HG03558 (cell line): ENCODE measurements around the gene ZNF423.

ENCODE experiments used
- ATAC-seq: cut with Tn5 transposase; IDR thresholded peaks from one replicate; pipeline ENCODE4 v1.9.1; 2021; ENCODE audit warnings: moderate number of reproducible peaks; ENCODE audit not compliant: unreplicated experiment; ENCODE audit errors: extremely low read depth

ZNF423 gene

GRCh38 chr16:49477250-49477895, 378.5 kb downstream of the ZNF423 start:
- ATAC-seq, result no peak

GRCh38 chr16:49474741-49475140, 381.2 kb downstream of the ZNF423 start:
- no peak for ATAC-seq

- ATAC-seq, result no peak
These were observed 382.1 kb downstream of the ZNF423 start for GRCh38 chr16:49473773-49474172.

DNA sequence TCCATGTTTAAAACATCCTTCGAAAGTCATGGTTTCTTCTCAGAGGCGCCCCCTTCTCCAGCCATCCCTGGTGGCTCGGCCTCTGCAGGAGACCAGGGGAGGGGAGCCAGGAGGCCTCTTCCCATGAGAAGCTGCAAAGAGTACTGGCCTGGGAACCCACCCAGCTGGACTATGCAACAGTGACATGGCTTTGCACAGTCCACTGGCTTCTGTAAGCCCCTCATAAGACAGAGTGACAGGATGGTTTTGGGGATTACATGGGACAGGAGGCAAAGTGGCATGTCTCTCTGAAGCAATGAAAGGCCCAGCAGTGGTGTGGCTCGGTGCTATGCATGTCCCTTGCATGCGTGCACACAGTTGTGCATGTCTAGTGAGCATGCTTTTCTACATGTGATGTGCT, 382.8 kb downstream of the ZNF423 start:
- ATAC-seq, result no peak

DNA sequence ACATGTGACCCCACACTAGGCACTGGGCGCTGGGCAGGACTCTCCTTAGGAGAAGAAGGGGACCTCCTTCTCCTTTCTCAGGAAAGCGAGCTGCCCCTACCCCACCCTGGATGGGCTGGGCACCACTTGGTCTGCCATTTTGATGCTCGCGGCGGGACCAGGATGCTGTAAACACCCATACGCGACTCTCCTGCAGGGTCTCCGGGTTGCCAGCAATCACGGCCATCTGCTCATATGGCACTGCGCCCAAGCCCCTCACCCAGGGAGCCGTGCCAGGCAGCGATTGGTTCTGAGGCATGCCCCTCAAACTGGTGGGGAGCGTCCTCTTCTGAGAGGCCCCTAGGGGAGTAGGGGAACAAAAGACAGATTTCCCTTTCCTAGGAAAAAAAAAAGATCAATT, 383.3 kb downstream of the ZNF423 start:
- ATAC-seq, result no peak

GRCh38 chr16:49471038-49471727, 384.7 kb downstream of the ZNF423 start:
- no peak for ATAC-seq

DNA sequence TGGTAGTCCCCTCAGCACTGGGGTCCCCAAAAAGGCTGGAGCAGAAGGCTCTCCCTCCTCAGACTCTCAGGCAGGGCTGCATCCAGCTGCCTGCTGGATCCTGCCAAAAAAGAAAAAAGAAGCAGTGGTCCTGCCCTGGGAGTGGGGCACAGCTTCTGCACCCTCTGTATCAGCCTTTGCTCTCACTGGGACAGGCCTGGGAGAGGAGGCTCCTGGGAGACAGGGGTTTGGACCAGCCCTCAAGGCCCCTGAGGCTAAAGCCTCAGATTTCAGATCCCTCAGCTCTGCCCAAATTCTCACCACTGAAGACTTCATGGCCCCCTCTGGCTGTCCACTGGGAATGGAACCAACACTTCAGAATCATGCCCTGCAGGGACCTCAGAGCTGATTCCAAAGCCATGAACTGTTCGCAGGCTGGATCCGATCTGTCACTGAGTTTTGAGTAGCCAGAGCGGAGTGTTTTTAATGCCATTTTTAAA, 385.4 kb downstream of the ZNF423 start:
- no peak for ATAC-seq

DNA sequence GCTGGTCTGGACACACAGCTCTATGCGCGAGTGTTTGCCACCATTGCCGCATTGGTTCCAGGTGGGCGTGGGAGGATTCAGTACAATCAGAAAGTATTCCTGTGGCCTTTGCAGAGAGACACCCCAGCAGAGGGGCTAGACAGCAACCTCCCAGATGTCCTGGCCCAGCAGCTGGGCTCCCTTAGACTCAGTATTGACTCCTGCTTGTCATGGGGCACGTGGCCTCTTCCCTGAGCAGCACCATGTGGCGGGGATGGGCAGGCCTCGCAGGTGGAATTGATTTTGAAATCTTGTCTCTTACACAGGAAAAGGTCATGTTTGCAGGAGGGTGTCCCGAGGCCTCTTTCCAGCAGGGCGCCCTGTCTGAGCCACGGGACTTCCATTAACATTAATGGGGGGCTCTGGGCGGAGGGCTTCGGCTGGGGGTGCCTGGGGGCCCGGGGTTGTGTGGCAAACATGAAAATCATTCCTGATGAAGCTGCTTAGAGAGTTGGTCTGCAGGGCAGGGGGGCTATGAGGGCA, 385.9 kb downstream of the ZNF423 start:
- ATAC-seq, result no peak

GRCh38 chr16:49469311-49469670, 386.6 kb downstream of the ZNF423 start:
- ATAC-seq, result no peak

DNA sequence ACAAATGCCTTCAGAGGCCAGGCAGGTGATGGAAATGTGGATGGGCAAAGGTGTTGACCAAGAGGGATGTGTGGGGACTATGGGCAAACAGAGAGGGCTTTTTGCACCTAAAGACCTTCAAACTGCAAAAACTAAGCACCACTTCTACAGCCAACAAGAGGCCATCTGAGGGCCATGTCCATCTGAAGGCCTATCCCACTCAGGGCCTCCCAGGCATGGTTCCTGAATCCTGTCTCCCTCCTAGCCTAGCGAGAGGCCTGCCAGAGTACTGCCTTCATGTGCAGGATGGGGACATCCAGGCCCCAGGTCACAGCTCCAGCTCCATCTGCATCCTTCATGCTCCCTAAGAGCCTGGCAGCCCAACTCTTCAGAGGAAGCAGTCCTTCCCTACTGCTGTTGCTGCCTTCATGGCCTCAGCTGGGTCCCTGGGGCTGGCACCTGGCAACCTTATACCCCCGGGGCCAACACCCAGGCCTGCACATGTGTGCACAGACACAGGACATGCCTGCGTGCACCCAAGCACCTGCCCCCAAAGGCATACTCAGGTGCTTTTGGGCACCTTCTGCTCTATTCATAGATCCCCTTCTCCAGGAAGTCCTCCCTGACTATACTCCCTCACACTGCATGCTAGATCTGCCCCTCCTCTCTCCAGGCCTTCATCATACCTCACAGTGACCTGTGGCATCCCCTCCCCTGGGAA, 387.2 kb downstream of the ZNF423 start:
- no peak for ATAC-seq

DNA sequence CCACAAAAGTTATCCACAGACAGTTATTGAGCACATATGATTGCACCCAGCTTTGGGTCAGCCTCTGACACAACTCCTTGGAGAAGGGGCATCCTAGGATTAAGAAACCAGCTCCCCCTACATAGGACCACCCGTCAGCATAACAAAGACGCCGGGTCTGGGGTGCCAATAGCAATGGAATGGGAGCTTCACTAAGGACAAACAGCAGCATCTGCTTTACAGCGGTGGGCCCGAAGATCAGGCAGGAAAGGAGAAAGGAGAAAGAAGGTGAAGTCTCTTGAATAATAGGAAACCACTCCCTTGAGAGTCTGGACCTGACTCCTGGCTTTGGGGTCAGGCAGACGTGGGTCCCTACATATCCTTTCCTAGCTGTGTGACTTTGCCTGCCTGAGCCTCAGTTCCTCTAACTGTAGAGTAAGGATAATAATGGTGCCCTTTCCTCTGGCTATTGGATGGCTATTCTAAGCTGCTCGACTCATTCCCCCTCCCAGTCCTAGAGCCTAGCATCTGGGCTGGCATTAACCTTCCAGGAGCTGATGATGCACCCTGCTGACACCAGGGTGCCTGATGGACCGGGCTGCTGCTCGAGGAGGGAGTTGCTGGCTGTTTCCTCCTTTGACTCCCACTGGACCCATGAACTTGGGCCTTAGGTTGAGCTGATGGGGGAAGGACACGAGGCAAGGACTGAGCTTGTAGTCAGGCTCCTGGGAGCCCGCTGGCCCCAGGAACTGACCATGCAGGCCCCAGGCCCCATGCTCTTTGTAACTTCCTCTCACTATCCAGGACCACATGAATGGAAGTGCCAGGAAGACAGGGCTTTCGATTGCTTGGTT, 388.2 kb downstream of the ZNF423 start:
- no peak for ATAC-seq

DNA sequence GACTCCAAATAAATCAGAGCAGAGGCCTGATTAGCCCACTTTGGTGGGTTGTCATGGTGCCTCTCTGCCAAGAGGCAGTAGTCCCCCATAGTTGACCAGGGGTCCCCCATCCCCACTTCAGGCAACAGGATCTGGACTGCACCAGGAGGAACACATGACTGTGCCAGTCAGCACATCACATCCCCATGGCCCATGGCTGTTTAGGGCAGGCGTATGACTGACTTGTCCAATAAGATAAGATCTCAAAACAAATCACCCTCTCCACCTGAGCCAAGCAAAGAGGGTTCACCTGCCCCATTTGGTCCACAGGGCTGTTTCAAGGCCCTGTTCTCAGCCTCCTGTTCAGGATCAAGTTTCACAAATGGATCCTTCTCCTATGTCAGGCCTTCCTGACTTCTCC, 389.0 kb downstream of the ZNF423 start:
- no peak for ATAC-seq

DNA sequence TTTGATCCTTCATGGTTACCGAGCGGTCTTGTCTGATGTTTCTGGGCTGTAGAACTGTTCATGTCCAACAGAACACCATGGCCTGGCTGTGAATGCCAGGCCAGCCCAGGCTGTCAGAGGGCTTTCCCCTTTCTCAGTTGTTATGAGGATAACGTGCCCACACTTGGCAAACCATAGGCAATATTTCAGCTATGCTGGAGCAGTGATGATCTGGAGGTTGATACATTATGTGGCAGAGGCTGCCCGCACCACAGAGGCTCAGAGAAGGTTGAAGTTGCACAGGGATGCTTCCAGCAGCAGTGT, 389.4 kb downstream of the ZNF423 start:
- no peak for ATAC-seq

DNA sequence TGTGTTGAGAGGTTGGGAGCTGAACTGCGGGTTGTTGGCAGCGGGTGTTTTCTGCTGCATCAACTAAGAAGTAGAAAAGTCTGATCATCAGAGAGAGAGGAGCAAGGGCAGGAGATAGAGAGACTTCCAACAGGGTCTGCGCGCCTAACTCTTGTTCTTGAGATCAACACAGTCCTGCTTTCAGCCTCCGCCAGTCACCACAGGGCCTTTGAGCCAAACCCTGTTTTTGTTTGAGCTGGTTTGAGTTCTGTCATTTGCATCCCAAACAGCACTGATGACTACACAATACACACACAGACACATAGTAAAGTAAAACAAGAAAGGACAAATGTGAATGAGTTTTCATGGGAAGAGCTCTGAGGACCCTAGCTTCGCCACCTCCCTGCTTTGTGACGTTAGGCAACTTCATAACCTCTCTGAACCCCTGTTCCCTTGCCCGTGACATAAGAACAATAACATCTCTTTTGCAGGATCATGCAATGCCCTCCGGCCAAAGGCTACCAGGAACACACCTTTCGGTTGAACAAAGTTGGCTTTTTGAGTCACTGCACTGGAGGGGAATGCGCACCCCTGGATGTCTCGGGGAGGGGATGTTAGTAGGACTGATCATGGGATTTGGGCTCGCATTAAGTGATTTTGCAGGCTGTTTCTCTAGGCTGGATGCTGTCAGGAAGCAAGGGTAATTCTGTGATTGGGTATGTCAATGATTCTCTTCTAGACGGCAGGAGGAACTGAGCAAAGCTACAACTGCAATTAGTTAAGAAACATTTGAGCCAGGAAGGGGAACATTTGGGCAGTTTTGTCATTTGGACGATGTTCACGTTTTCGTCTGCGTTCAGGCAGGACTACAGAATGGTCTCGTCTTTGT, 390.0 kb downstream of the ZNF423 start:
- no peak for ATAC-seq

DNA sequence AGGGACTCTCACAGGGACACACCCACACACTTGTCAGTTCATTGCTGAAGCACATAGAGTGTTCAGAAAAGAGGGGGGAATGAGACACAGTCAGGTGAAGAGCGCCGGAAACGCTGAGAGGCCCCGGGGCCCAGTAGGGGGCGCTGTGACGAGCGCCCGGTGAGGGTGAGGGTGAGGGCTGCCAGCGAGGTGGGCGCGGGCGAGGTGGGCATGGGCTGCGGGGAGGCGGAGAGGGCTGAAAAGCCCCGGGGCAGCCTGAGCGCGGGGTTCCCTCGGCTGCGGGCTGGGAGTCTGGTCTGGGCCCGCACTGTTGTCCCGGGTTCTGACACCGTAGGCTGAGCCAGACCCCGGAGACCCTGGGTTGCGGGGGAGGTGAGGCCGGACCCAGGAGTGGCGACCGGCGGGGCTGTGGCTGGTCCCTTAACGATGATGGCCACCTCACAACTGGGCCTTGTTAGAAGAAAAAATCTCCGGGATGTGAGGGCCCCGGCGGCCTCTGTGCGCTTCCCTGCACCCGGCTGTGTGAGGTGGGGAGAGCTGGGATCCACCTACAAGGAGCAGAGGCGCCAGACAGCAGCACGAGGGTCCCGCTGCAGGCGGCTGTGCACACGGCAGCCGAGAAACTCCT, 390.9 kb downstream of the ZNF423 start:
- no peak for ATAC-seq

DNA sequence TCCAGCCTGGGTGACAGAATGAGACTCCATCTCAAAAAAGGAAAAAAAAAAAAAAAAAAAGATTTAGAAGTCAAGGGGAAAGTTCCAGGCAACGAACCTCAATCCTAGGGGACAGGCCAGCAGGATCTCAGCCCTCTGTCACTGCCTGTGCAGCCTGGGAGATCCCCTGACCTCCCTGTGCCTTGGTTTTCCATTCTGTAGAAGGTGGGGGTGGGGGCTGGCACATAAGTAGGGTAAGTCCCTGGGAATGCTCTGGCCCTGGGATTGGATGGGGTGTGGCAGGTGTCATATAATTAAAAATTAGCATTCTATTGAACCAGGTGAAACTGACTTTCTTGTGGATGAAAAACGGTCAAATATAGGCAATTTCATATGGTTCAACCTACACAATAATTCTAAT, 391.8 kb downstream of the ZNF423 start:
- no peak for ATAC-seq

GRCh38 chr16:49463529-49463928, 392.4 kb downstream of the ZNF423 start:
- peak; percentile 81 for ATAC-seq

- ATAC-seq, result no peak
These were observed 392.9 kb downstream of the ZNF423 start for GRCh38 chr16:49462989-49463371.

GRCh38 chr16:49462362-49462988, 393.4 kb downstream of the ZNF423 start:
- no peak for ATAC-seq
